Measurements from ENCODE around the gene CIC. TPM values are rescaled to one million over a fixed set of nuclear protein-coding genes. Genes with fewer than 3 reads are reported as not detected.

CIC gene
- total RNA-seq, 2 experiments from 2014 or later, result 114 to 119 TPM

- CTCF ChIA-PET, result interaction anchor here (1.3 to 2.0 kb wide), 2 partner anchors 50 to 52 kb away, joined by 3 to 11 read pairs; partner anchors contain the start of gene GSK3A
- Histone ChIP-seq H3K4me3 (ENCODE audit: low read length) (no peak overlapping the region), H3K36me3 (ENCODE audit: insufficient read depth, low read length) (peaks cover 51% of the 10 kb centered on the region), H3K27me3 (ENCODE audit: control insufficient read depth in 1 of 2, insufficient read depth in 2 of 2, low read length in 2 of 2) (no peaks in the 10 kb centered on the region), H3K4me1 (ENCODE audit: insufficient read depth, low read length) (peaks cover 29% of the 10 kb centered on the region), H3K9me3 (ENCODE audit: control insufficient read depth in 1 of 2, insufficient read depth in 1 of 2, low read length in 2 of 2) (no peaks in the 10 kb centered on the region), H3K27ac (ENCODE audit: low read depth in 1 of 2, low read length in 2 of 2) (no peak overlapping the region)
- DNase-seq (peak in 1 of 14 experiments; percentile 41), ATAC-seq (ENCODE audit: poor library complexity) (no peak)
- Mint-ChIP-seq H3K4me3 (peak overlapping the region; percentile 20), H3K4me1 (ENCODE audit: low read depth) (peaks cover 15% of the 10 kb centered on the region), H3K27ac (no peak overlapping the region), H3K9me3 (no peaks in the 10 kb centered on the region), H3K27me3 (no peaks in the 10 kb centered on the region), H3K36me3 (ENCODE audit: low read depth) (peaks cover 57% of the 10 kb centered on the region)
- POLR2A ChIA-PET, result interaction anchor here (0.7 to 1.3 kb wide), 2 partner anchors 10 to 44 kb away, joined by 3 read pairs; no protein-coding TSS in a partner anchor
- TF ChIP-seq CTCF (IDR thresholded peaks at IDR 0.05), result no peak
- intact Hi-C loops (cut with DNase I, micrococcal nuclease), result loop anchor here in 1 of 2 experiments (5.0 kb wide), 1 partner anchor 112 kb away; no protein-coding TSS in a partner anchor
Observed at GRCh38 chr19:42294471-42295137, 25.6 kb downstream of the CIC start.

- H3K27ac Mint-ChIP-seq, result peak overlapping the region; percentile 28
- no peak overlapping the region for H3K4me3 ChIP-seq (ENCODE audit: low read length)
- no peak overlapping the region for H3K27ac ChIP-seq (ENCODE audit: low read depth in 1 of 2, low read length in 2 of 2)
- DNase-seq, result no peak
- intact Hi-C loops (cut with DNase I, micrococcal nuclease), result loop anchor here in 1 of 2 experiments (5.0 kb wide), 1 partner anchor 113 kb away; no protein-coding TSS in a partner anchor
- peaks cover 15% of the 10 kb centered on the region for H3K4me1 Mint-ChIP-seq (ENCODE audit: low read depth)
- H3K9me3 ChIP-seq (ENCODE audit: control insufficient read depth in 1 of 2, insufficient read depth in 1 of 2, low read length in 2 of 2), result no peaks in the 10 kb centered on the region
- no peaks in the 10 kb centered on the region for H3K9me3 Mint-ChIP-seq
- CTCF ChIA-PET, result interaction anchor here (0.7 to 2.0 kb wide), 6 partner anchors 16 to 187 kb away, joined by 3 to 11 read pairs (median 3); partner anchors contain the start of genes GSK3A and TMEM145
- peaks cover 53% of the 10 kb centered on the region for H3K36me3 Mint-ChIP-seq (ENCODE audit: low read depth)
- H3K4me1 ChIP-seq (ENCODE audit: insufficient read depth, low read length), result peaks cover 29% of the 10 kb centered on the region
- no peaks in the 10 kb centered on the region for H3K27me3 ChIP-seq (ENCODE audit: control insufficient read depth in 1 of 2, insufficient read depth in 2 of 2, low read length in 2 of 2)
- no peaks in the 10 kb centered on the region for H3K27me3 Mint-ChIP-seq
- TF ChIP-seq CTCF (IDR thresholded peaks at IDR 0.05), result no peak
- ATAC-seq (ENCODE audit: poor library complexity), result no peak
- no peak overlapping the region for H3K4me3 Mint-ChIP-seq
- H3K36me3 ChIP-seq (ENCODE audit: insufficient read depth, low read length), result peaks cover 44% of the 10 kb centered on the region
- POLR2A ChIA-PET, result interaction anchor here (1.3 kb wide), 1 partner anchor 44 kb away, joined by 3 read pairs; no protein-coding TSS in a partner anchor
Observed at GRCh38 chr19:42295342-42295741, 26.3 kb downstream of the CIC start.

- Histone ChIP-seq H3K27ac (ENCODE audit: low read depth in 1 of 2, low read length in 2 of 2) (no peak overlapping the region), H3K27me3 (ENCODE audit: control insufficient read depth in 1 of 2, insufficient read depth in 2 of 2, low read length in 2 of 2) (no peaks in the 10 kb centered on the region), H3K4me1 (ENCODE audit: insufficient read depth, low read length) (peaks cover 24% of the 10 kb centered on the region), H3K36me3 (ENCODE audit: insufficient read depth, low read length) (peaks cover 38% of the 10 kb centered on the region), H3K4me3 (ENCODE audit: low read length) (no peak overlapping the region), H3K9me3 (ENCODE audit: control insufficient read depth in 1 of 2, insufficient read depth in 1 of 2, low read length in 2 of 2) (no peaks in the 10 kb centered on the region)
- peak; percentile 85 to 95 (median 88) for DNase-seq
- peak overlapping the region; percentile 54 for H3K4me3 Mint-ChIP-seq
- H3K27me3 Mint-ChIP-seq, result no peaks in the 10 kb centered on the region
- peaks cover 49% of the 10 kb centered on the region for H3K36me3 Mint-ChIP-seq (ENCODE audit: low read depth)
- ChIA-PET POLR2A (interaction anchor here (0.7 to 1.3 kb wide), 3 partner anchors 13 to 54 kb away, joined by 3 read pairs; partner anchors contain the start of gene GSK3A), CTCF (interaction anchor here (0.7 to 2.0 kb wide), 12 partner anchors 11 to 187 kb away, joined by 3 to 11 read pairs (median 3); partner anchors contain the start of genes GSK3A and TMEM145)
- peak; percentile 95 for ATAC-seq (ENCODE audit: poor library complexity)
- TF ChIP-seq CTCF (IDR thresholded peaks at IDR 0.05), result peak; percentile 98
- H3K9me3 Mint-ChIP-seq, result no peaks in the 10 kb centered on the region
- H3K27ac Mint-ChIP-seq, result peak overlapping the region; percentile 28
- H3K4me1 Mint-ChIP-seq (ENCODE audit: low read depth), result peaks cover 15% of the 10 kb centered on the region
- intact Hi-C loops (cut with DNase I, micrococcal nuclease), result loop anchor here (1.0 to 5.0 kb wide), 4 partner anchors 114 to 188 kb away; partner anchors contain the start of gene POU2F2 (in 1 of the 2)
Observed at GRCh38 chr19:42295831-42296525, 26.9 kb downstream of the CIC start.

Data from CD4-positive, alpha-beta T cell (primary cell).